Measurements from ENCODE around the gene AP3S1.

DNA sequence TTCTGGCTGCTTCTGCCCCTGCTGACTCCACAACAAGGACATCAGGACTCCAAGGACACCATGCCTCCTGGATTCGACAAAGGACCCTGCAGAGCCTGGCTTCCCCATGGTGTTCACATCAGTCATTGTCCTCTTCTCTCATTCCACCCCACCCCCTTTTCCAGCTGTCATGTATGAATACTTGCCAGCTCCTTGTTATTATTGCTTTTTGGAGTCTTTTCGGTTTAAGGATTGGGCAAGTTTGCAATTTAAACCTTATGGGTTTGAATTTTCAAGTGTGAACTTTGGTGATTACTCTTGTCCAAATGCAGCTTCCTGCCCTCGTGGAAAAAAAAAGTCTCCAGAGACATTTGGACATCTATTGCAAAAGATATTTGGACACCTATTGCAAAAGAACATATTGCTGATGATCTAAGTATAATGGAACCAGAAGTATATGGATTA is 106.4 kb downstream of the AP3S1 start:
- TF ChIP-seq, protein P1, sequence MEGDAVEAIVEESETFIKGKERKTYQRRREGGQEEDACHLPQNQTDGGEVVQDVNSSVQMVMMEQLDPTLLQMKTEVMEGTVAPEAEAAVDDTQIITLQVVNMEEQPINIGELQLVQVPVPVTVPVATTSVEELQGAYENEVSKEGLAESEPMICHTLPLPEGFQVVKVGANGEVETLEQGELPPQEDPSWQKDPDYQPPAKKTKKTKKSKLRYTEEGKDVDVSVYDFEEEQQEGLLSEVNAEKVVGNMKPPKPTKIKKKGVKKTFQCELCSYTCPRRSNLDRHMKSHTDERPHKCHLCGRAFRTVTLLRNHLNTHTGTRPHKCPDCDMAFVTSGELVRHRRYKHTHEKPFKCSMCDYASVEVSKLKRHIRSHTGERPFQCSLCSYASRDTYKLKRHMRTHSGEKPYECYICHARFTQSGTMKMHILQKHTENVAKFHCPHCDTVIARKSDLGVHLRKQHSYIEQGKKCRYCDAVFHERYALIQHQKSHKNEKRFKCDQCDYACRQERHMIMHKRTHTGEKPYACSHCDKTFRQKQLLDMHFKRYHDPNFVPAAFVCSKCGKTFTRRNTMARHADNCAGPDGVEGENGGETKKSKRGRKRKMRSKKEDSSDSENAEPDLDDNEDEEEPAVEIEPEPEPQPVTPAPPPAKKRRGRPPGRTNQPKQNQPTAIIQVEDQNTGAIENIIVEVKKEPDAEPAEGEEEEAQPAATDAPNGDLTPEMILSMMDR (IDR thresholded peaks at IDR 0.05) = no peak
- no peak for TF ChIP-seq SP1 (CRISPR knock-in tag; conservative IDR thresholded peaks at IDR 0.05)
- TF ChIP-seq, protein P2, sequence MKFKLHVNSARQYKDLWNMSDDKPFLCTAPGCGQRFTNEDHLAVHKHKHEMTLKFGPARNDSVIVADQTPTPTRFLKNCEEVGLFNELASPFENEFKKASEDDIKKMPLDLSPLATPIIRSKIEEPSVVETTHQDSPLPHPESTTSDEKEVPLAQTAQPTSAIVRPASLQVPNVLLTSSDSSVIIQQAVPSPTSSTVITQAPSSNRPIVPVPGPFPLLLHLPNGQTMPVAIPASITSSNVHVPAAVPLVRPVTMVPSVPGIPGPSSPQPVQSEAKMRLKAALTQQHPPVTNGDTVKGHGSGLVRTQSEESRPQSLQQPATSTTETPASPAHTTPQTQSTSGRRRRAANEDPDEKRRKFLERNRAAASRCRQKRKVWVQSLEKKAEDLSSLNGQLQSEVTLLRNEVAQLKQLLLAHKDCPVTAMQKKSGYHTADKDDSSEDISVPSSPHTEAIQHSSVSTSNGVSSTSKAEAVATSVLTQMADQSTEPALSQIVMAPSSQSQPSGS (CRISPR knock-in tag; IDR thresholded peaks at IDR 0.05; ENCODE audit: borderline replicate concordance, low read depth) = no peak
- TF ChIP-seq, protein P3, sequence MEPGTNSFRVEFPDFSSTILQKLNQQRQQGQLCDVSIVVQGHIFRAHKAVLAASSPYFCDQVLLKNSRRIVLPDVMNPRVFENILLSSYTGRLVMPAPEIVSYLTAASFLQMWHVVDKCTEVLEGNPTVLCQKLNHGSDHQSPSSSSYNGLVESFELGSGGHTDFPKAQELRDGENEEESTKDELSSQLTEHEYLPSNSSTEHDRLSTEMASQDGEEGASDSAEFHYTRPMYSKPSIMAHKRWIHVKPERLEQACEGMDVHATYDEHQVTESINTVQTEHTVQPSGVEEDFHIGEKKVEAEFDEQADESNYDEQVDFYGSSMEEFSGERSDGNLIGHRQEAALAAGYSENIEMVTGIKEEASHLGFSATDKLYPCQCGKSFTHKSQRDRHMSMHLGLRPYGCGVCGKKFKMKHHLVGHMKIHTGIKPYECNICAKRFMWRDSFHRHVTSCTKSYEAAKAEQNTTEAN (CRISPR knock-in tag; IDR thresholded peaks at IDR 0.05) = no peak
- TF ChIP-seq ZNF423 (CRISPR knock-in tag; IDR thresholded peaks at IDR 0.05) = no peak
- no peak for TF ChIP-seq KAT7 (CRISPR knock-in tag; IDR thresholded peaks at IDR 0.05; ENCODE audit: borderline replicate concordance)
- TF ChIP-seq, protein P4, sequence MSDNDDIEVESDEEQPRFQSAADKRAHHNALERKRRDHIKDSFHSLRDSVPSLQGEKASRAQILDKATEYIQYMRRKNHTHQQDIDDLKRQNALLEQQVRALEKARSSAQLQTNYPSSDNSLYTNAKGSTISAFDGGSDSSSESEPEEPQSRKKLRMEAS (CRISPR knock-in tag; IDR thresholded peaks at IDR 0.05) = no peak
- no peak for TF ChIP-seq FOXK1 (CRISPR knock-in tag; IDR thresholded peaks at IDR 0.05)
- TF ChIP-seq, protein P5, sequence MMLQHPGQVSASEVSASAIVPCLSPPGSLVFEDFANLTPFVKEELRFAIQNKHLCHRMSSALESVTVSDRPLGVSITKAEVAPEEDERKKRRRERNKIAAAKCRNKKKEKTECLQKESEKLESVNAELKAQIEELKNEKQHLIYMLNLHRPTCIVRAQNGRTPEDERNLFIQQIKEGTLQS (CRISPR knock-in tag; conservative IDR thresholded peaks at IDR 0.05) = no peak
- no peak for TF ChIP-seq ZNF396 (CRISPR knock-in tag; IDR thresholded peaks at IDR 0.05; ENCODE audit: borderline replicate concordance)
- no peak for TF ChIP-seq ZNF263 (CRISPR knock-in tag; IDR thresholded peaks at IDR 0.05; ENCODE audit: low read depth)
- TF ChIP-seq ZNF138 (CRISPR knock-in tag; conservative IDR thresholded peaks at IDR 0.05) = no peak

Measured in WTC11 (cell line).